Colonic mucosa (tissue), 4 donors: Measurements from ENCODE around the gene KARS1. TPM values are rescaled to one million over a fixed set of nuclear protein-coding genes. Genes with fewer than 3 reads are reported as not detected.

Source experiments
- DNase-seq: peaks from one replicate; pipeline ENCODE4 v3.0.0-alpha.2; 2020
- H3K27ac ChIP-seq: fragments of 200-600 bp; one replicate; pipeline ENCODE4 v1.8.0; 2021
- H3K27me3 ChIP-seq: fragments of 200-600 bp; one replicate; pipeline ENCODE4 v1.8.0; 2021
- H3K36me3 ChIP-seq: fragments of 200-600 bp; one replicate; pipeline ENCODE4 v1.8.0; 2021
- H3K4me1 ChIP-seq: fragments of 200-600 bp; one replicate; pipeline ENCODE4 v1.8.0; 2021; ENCODE audit warnings: mild to moderate bottlenecking
- H3K4me3 ChIP-seq: fragments of 200-600 bp; one replicate; pipeline ENCODE4 v1.8.0; 2021
- H3K9ac ChIP-seq, 2 donors: one replicate each; pipeline ENCODE4 v1.7.0; 2013; ENCODE audit warnings: control low read depth in 2 of 2, low read depth in 2 of 2, low read length in 2 of 2
- H3K9me3 ChIP-seq: fragments of 200-600 bp; one replicate; pipeline ENCODE4 v1.8.0; 2021
- intact Hi-C: fragments of 100-400 bp; cut with DNase I; formaldehyde crosslinking; loops from one replicate; pipeline ENCODE4 v1.14.1; 2022
- total RNA-seq, 2 donors: library from RNA; stranded (reverse); fragmentation: NEBNext Ultra II Directional in 1 of 2; extraction: Animal tissue kit (Norgen Biotek cat#: 25700) in 1 of 2; gene quantifications; one replicate each; pipeline ENCODE4 v1.2.1, GENCODE V29; 2021
- TF ChIP-seq, protein P1 (sequence below): fragments of 200-600 bp; IDR thresholded peaks from one replicate; pipeline ENCODE4 v1.8.0; 2022; ENCODE audit warnings: antibody characterized with exemption, mild to moderate bottlenecking
- donor health status: healthy.
- donor health status: DM: no; HTN: no; CAD: no.
- donor health status: DM: no; HTN: no; CAD: no.

KARS1 gene
- total RNA-seq, 2 donors from 2014 or later = 102 to 151 TPM

DNA sequence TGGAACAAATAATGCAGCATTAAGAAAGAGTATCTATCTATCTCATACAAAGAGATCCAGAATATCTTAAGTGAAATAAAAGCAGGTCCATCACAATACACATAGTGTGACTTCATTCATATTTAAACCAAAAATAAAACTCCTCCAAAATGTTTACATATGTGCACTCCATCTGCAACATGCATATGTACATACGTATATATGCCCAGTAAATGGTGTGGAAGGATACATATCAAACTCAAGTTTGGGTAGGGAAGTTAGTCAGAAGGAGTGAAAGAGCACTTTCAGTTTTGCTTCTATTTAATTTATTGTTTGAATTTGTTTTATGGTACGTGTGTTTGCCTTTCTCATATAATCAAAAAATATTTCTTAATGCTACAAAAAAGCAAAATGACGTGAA lies 12.4 kb downstream of the KARS1 start:
- intact Hi-C loops = no loop called here
- DNase-seq = no peak
- Histone ChIP-seq H3K27me3 (no peaks in the 10 kb centered on the region), H3K4me3 (no peak overlapping the region), H3K27ac (no peak overlapping the region), H3K36me3 (peaks cover 20% of the 10 kb centered on the region), H3K4me1 (no peaks in the 10 kb centered on the region), H3K9me3 (no peaks in the 10 kb centered on the region), H3K9ac (no peak overlapping the region)
- TF ChIP-seq, protein P1, sequence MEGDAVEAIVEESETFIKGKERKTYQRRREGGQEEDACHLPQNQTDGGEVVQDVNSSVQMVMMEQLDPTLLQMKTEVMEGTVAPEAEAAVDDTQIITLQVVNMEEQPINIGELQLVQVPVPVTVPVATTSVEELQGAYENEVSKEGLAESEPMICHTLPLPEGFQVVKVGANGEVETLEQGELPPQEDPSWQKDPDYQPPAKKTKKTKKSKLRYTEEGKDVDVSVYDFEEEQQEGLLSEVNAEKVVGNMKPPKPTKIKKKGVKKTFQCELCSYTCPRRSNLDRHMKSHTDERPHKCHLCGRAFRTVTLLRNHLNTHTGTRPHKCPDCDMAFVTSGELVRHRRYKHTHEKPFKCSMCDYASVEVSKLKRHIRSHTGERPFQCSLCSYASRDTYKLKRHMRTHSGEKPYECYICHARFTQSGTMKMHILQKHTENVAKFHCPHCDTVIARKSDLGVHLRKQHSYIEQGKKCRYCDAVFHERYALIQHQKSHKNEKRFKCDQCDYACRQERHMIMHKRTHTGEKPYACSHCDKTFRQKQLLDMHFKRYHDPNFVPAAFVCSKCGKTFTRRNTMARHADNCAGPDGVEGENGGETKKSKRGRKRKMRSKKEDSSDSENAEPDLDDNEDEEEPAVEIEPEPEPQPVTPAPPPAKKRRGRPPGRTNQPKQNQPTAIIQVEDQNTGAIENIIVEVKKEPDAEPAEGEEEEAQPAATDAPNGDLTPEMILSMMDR = no peak

GRCh38 chr16:75632857-75633256 lies 14.6 kb downstream of the KARS1 start:
- Histone ChIP-seq H3K27ac (no peak overlapping the region), H3K4me3 (no peak overlapping the region), H3K36me3 (peaks cover 32% of the 10 kb centered on the region), H3K9ac (no peak overlapping the region), H3K27me3 (no peaks in the 10 kb centered on the region), H3K9me3 (no peaks in the 10 kb centered on the region), H3K4me1 (no peaks in the 10 kb centered on the region)
- no peak for DNase-seq
- intact Hi-C loops = no loop called here
- TF ChIP-seq, protein P1 = no peak

DNA sequence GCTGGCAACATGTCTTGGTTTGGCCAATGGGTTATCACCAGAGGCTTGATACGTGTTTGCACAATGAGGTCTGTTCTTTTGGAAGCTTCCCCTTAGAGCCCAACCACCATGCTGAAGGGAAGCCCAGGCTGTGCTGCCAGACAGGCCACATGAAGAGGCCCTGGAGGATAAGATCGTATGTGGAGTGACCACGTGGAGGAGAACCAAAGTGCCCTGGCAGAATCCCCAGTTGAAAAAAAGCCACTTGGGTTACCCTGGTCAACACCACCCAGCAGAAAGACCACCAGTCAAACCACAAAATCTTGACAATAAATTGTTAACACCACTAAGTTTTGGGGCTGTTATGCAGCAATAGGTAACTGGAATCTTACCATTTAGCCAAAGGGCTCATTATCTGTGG lies 17.4 kb downstream of the KARS1 start:
- DNase-seq = no peak
- Histone ChIP-seq H3K9me3 (no peaks in the 10 kb centered on the region), H3K4me3 (no peak overlapping the region), H3K27ac (no peak overlapping the region), H3K27me3 (no peaks in the 10 kb centered on the region), H3K4me1 (no peaks in the 10 kb centered on the region), H3K9ac (no peak overlapping the region), H3K36me3 (peaks cover 26% of the 10 kb centered on the region)
- intact Hi-C loops = no loop called here
- TF ChIP-seq, protein P1 = no peak

DNA sequence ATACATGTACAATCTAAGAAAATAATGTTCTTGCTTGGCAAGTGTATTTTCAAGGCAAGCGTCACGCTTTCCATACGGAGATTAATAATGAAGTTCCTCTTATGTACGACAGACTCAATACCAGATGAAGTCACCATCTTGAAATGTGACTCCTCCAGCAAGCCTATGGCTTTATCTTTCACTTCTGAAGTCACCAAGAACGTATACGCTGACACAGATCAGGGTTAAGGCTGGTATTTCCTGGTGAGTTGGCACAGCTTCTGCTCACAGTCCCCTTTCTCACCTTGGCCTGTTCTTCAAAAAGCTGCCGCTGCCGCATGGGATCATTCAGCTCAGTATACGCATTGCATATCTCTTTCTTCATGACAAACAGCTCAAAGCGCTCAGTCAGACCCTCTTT lies 18.3 kb downstream of the KARS1 start:
- intact Hi-C loops = loop anchor here (10.0 kb wide), 1 partner anchor 154 kb away; no protein-coding TSS in a partner anchor
- Histone ChIP-seq H3K36me3 (peaks cover 23% of the 10 kb centered on the region), H3K27ac (no peak overlapping the region), H3K4me1 (no peaks in the 10 kb centered on the region), H3K9ac (no peak overlapping the region), H3K9me3 (no peaks in the 10 kb centered on the region), H3K4me3 (no peak overlapping the region), H3K27me3 (no peaks in the 10 kb centered on the region)
- TF ChIP-seq, protein P1 = no peak
- DNase-seq = no peak

DNA sequence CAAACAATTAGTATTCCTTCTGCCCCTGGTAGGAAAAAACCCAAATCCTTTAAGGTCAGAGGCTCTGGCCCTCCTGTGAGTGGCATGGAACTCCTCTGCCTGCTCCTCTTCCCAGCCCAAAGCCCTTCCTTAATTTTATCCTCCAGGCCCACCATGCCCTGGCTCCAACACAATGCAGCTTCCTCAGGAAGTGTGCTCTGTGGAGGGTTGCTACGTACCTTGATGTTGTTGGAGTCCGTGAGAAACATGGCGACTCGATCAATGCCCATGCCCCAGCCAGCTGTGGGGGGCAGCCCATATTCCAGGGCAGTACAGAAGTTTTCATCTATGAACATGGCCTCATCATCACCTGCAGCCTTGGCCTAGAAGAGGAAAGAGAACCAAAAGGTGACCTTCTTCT lies 19.1 kb downstream of the KARS1 start:
- TF ChIP-seq, protein P1 = no peak
- no peaks in the 10 kb centered on the region for H3K27me3 ChIP-seq
- intact Hi-C loops = loop anchor here (10.0 kb wide), 1 partner anchor 154 kb away; no protein-coding TSS in a partner anchor
- no peak for DNase-seq
- H3K27ac ChIP-seq = no peak overlapping the region
- no peaks in the 10 kb centered on the region for H3K4me1 ChIP-seq
- no peaks in the 10 kb centered on the region for H3K9me3 ChIP-seq
- no peak overlapping the region for H3K9ac ChIP-seq
- H3K36me3 ChIP-seq = peaks cover 16% of the 10 kb centered on the region
- no peak overlapping the region for H3K4me3 ChIP-seq
